Neural crest cell (in vitro differentiated cells): Measurements from ENCODE around the gene TAOK2. TPM values are rescaled to one million over a fixed set of nuclear protein-coding genes. Genes with fewer than 3 reads are reported as not detected.
"Not testable (repeated sequence)": the region's sequence is repeated elsewhere in the genome, so short reads cannot be mapped to it uniquely, and the experiment has no call there.

ENCODE experiments used
- DNase-seq: peaks from one replicate; pipeline ENCODE4 v3.0.0; 2021; ENCODE audit warnings: low read depth, mixed read lengths, low spot score
- H3K27ac Mint-ChIP-seq: one replicate; pipeline ENCODE4 v1.8.0; 2021; ENCODE audit warnings: mild to moderate bottlenecking, mixed read lengths; ENCODE audit not compliant: unreplicated experiment
- H3K27me3 Mint-ChIP-seq: 2 replicates; pipeline ENCODE4 v1.8.0; 2021; ENCODE audit warnings: low read depth, mild to moderate bottlenecking, mixed read lengths
- H3K36me3 Mint-ChIP-seq: 2 replicates; pipeline ENCODE4 v1.8.0; 2021; ENCODE audit warnings: low read depth, mild to moderate bottlenecking, mixed read lengths
- H3K4me1 Mint-ChIP-seq: 2 replicates; pipeline ENCODE4 v1.8.0; 2021; ENCODE audit warnings: mixed read lengths
- H3K4me3 Mint-ChIP-seq: one replicate; pipeline ENCODE4 v1.8.0; 2021; ENCODE audit warnings: mild to moderate bottlenecking, mixed read lengths
- H3K9me3 Mint-ChIP-seq: 2 replicates; pipeline ENCODE4 v1.8.0; 2021; ENCODE audit warnings: mixed read lengths
- total RNA-seq: library from RNA; stranded (reverse); gene quantifications from 2 replicates; pipeline ENCODE4 v1.2.1, GENCODE V29; 2021
- TF ChIP-seq, protein P1 (sequence below): fragments of 200-600 bp; sonication (generic); conservative IDR thresholded peaks from 2 replicates; pipeline ENCODE4 v1.5.0; 2021; ENCODE audit warnings: antibody characterized with exemption, mild to moderate bottlenecking

Gene TAOK2
- total RNA-seq, 1 donor from 2014 or later = 73.2 TPM

DNA sequence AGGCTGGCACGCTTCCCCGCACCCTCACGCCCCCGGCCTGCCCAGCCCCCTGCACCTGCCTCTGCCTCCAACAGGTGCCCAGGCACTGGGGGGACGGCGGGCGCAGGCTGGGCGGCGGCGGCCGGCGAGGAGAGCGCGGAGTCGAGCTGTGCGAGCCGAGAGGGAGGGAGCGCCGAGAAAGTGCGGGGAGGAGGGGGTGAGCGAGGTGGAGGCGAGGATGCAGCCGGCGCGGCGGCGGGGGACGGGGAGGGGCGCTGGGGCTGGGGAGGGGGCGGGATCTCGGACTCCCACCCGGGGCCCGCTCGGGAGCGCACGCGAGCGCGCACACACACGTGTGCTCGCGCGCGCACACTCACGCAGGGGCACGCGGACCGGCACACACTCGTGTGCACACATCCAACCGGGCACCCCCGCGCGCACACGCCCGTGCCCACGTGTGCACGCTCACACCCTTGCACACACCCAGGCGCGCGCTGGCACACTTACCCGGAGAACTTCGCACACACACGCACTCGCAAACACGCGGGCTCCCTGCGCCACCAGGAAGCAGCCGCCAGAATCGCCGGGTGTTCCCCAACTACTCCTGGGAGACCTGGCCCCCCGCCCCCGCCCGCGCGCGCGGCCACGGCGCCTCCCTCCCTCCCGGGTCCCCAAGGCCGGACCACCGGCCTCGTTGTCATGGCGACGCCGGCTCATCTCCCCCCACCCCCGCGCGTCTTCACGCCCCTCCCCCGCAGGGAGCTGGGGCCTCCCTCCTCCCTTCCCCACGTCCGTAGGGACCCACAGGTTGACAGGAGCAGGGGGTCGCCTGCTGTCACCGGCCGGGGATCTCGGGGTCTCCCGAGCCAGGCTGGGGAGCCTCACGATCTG, 37.4 kb downstream of the TAOK2 start, which contains the start of gene DOC2A:
Gene DOC2A (minus strand): TSS at position 184 of the 870 bp plus-strand sequence. CDS start 805 bp downstream, outside the sequence.
- TF ChIP-seq, protein P1, sequence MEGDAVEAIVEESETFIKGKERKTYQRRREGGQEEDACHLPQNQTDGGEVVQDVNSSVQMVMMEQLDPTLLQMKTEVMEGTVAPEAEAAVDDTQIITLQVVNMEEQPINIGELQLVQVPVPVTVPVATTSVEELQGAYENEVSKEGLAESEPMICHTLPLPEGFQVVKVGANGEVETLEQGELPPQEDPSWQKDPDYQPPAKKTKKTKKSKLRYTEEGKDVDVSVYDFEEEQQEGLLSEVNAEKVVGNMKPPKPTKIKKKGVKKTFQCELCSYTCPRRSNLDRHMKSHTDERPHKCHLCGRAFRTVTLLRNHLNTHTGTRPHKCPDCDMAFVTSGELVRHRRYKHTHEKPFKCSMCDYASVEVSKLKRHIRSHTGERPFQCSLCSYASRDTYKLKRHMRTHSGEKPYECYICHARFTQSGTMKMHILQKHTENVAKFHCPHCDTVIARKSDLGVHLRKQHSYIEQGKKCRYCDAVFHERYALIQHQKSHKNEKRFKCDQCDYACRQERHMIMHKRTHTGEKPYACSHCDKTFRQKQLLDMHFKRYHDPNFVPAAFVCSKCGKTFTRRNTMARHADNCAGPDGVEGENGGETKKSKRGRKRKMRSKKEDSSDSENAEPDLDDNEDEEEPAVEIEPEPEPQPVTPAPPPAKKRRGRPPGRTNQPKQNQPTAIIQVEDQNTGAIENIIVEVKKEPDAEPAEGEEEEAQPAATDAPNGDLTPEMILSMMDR = no peak
- H3K9me3 Mint-ChIP-seq = no peaks in the 10 kb centered on the region
- H3K36me3 Mint-ChIP-seq = no peaks in the 10 kb centered on the region
- peak within 1 kb of the TSS; percentile 27 for H3K27ac Mint-ChIP-seq
- peaks cover 5% of the 10 kb centered on the region for H3K4me1 Mint-ChIP-seq
- peaks cover 22% of the 10 kb centered on the region for H3K27me3 Mint-ChIP-seq
- peak within 1 kb of the TSS; percentile 87 for H3K4me3 Mint-ChIP-seq
- DNase-seq = peak; percentile 48

DNA sequence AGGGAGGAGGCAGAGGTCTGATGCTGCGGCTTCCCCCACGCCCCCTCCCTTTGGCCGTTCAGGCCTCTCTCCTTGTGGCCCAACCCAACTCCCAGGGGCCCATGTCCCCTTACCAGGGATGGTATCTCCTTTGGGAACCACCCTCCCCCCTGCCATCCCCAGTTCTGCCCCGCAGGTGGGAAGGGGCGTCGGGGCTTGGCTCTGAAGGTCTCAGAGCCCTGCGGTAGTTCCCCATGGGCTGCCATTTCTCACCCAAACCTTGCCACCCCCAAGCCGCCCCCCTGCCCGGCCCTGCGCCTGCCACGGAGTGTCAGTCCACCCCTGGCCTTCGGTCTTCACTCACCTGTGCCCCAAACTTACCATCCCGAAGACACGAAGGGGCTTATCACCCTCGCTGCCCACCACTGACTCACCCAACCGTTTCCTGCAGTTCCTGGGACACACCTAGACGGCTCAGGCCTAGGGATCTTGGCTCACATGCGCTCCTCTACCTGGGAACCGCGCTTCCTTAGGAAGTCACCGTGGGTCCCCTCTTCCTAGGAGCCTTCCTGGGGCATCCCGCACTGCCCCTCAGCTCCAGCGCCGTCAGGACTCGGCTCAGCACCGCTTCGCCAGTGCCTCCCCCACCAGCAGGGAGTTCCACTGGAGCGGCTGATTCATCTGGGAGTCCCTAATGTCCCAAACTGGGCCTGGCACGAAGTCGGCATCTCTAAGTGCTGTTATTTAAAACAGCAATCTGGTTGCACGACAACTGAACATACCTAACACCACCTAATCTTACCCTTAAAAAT, 38.2 kb downstream of the TAOK2 start:
- H3K36me3 Mint-ChIP-seq = no peaks in the 10 kb centered on the region
- TF ChIP-seq, protein P1 = no peak
- H3K27me3 Mint-ChIP-seq = peaks cover 22% of the 10 kb centered on the region
- no peaks in the 10 kb centered on the region for H3K9me3 Mint-ChIP-seq
- no peak for DNase-seq
- peak overlapping the region; percentile 64 for H3K27ac Mint-ChIP-seq
- peaks cover 5% of the 10 kb centered on the region for H3K4me1 Mint-ChIP-seq
- peak overlapping the region; percentile 87 for H3K4me3 Mint-ChIP-seq

DNA sequence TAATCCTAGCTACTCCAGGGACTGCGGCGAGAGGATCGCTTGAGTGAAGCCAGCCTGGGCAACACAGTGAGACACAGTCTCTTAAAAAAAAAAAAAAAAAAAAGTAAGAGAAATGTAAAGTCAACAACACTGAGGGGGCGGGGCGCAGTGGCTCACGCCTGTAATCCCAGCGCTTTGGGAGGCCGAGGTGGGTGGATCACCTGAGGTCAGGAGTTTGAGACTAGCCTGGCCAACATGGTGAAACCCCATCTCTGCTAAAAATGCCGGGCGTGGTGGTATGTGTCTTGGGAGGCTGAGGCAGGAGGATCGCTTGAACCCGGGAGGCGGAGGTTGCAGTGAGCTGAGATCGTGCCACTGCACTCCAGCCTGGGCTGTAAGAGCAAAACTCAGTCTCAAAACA, 38.9 kb downstream of the TAOK2 start:
- not testable (repeated sequence) for H3K4me1 Mint-ChIP-seq, H3K9me3 Mint-ChIP-seq, H3K27ac Mint-ChIP-seq, DNase-seq, H3K36me3 Mint-ChIP-seq
- peaks cover 22% of the 10 kb centered on the region for H3K27me3 Mint-ChIP-seq
- H3K4me3 Mint-ChIP-seq = peak overlapping the region; percentile 87

DNA sequence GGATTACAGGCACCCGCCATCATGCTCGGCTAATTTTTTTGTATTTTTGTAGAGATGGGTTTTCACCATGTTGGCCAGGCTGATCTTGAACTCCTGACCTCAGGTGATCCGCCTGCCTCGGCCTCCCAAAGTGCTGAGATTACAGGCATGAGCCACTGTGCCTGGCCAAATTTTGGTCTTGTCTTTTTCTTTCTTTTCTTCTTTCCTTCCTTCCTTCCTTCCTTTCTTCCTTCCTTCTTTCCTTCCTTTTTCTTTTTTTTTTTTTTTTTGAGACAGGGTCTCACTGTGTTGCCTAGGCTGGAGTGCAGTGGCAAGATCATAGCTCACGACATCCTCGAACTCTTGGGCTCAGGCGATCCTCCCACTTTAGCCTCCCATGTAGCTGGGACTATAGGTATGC, 41.8 kb downstream of the TAOK2 start:
- DNase-seq, H3K27ac Mint-ChIP-seq, H3K36me3 Mint-ChIP-seq, H3K4me1 Mint-ChIP-seq, H3K9me3 Mint-ChIP-seq: not testable (repeated sequence)
- Mint-ChIP-seq H3K4me3 (peak overlapping the region; percentile 44), H3K27me3 (peaks cover 17% of the 10 kb centered on the region)

DNA sequence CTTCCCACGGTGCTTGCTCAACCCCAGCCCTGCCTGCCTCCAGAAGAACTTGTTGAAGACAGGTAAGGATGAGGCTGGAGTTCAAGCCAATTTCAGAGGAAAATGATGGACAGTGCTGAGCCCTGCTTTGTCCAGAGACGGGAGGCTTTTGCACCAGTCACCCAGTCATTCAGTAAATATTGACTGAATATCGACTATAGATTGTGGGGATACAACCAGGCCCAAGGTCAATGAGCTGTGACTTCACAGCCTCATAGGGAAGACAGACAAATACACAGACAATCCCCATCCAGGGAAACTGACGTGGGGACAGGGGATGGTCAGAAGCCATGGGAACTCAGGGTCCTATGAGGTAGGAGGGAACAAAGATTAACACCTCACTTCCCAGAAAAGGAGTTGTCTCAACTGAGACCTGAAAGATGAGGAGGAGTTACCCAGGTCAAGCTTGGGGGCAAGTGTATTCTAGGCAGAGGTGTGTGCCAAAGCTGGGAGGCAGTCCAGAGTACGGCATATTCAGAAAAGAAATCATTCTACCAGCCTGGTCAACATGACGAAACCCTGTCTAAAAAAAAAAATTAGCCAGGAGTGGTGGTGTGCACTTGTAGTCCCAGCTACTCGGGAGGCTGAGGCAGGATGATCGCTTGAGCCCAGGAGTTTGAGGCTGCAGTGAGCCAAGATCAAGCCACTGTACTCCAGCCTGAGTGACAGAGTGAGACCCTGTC, 43.0 kb downstream of the TAOK2 start:
- Mint-ChIP-seq H3K9me3 (no peaks in the 10 kb centered on the region), H3K27me3 (peaks cover 13% of the 10 kb centered on the region), H3K27ac (no peak overlapping the region)

DNA sequence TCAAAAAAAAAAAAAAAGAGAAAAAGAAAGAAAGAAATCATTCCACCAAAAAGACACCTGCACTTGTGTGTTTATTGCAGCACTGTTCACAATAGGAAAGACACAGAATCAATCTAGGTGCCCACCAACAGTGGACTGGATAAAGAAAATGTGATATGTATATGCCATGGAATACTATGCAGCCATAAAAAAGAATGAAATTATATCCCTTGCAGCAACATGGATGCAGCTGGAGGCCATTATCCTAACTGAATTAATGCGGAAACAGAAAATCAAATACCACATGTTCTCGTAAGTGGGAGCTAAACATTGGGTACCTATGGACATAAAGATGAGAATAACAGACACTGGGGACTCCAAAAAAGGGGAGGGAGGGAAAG, 43.6 kb downstream of the TAOK2 start:
- peaks cover 5% of the 10 kb centered on the region for H3K4me1 Mint-ChIP-seq
- H3K27me3 Mint-ChIP-seq = peaks cover 8% of the 10 kb centered on the region
- no peak for DNase-seq
- H3K9me3 Mint-ChIP-seq = no peaks in the 10 kb centered on the region
- no peak overlapping the region for H3K4me3 Mint-ChIP-seq
- H3K36me3 Mint-ChIP-seq = no peaks in the 10 kb centered on the region
- TF ChIP-seq, protein P1 = no peak
- H3K27ac Mint-ChIP-seq = no peak overlapping the region

More for the DNA sequence above, 43.0 kb downstream of the TAOK2 start:
- TF ChIP-seq, protein P1 = no peak
- H3K4me3 Mint-ChIP-seq = no peak overlapping the region
- H3K4me1 Mint-ChIP-seq = peaks cover 9% of the 10 kb centered on the region
- H3K36me3 Mint-ChIP-seq = no peaks in the 10 kb centered on the region
- DNase-seq = no peak

DNA sequence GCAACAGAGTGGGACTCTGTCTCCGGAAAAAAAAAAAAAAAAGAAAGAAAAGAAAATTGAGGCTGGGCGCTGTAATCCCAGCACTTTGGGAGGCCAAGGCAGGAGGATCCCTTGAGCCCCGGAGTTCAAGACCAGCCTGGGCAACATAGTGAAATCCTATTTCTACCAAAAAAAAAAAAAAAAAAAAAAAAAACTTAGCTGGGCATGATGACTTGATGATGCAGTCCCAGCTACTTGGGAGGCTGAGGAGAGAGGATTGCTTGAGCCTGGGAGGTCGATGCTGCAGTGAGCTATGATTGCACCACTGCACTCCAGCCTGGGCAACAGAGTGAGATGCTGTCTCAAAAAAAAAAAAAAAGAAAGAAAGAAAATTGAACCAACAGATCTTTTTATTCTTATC, 44.3 kb downstream of the TAOK2 start:
- not testable (repeated sequence) for H3K4me1 Mint-ChIP-seq, H3K27ac Mint-ChIP-seq, DNase-seq, H3K4me3 Mint-ChIP-seq, H3K9me3 Mint-ChIP-seq, H3K36me3 Mint-ChIP-seq, H3K27me3 Mint-ChIP-seq
